ENCODE results near the gene CREB1.

GRCh38 chr2:207617011-207617671 lies 87.4 kb downstream of the CREB1 start:
- TF ChIP-seq CTCF (tag by site-specific recombination; IDR thresholded peaks at IDR 0.05) (no peak), GLI2 (tag by site-specific recombination; IDR thresholded peaks at IDR 0.05; ENCODE audit: borderline replicate concordance, low read depth) (no peak)

Measured in HEK293 (cell line).